Activated T-cell treated with anti-CD3 and anti-CD28 coated beads for 1 hour (primary cell): ENCODE results near the gene PLA2G2E.

Source experiments
- DNase-seq: peaks from one replicate; pipeline ENCODE4 v3.0.0-alpha.2; 2020; ENCODE audit warnings: low read depth

PLA2G2E gene

DNA sequence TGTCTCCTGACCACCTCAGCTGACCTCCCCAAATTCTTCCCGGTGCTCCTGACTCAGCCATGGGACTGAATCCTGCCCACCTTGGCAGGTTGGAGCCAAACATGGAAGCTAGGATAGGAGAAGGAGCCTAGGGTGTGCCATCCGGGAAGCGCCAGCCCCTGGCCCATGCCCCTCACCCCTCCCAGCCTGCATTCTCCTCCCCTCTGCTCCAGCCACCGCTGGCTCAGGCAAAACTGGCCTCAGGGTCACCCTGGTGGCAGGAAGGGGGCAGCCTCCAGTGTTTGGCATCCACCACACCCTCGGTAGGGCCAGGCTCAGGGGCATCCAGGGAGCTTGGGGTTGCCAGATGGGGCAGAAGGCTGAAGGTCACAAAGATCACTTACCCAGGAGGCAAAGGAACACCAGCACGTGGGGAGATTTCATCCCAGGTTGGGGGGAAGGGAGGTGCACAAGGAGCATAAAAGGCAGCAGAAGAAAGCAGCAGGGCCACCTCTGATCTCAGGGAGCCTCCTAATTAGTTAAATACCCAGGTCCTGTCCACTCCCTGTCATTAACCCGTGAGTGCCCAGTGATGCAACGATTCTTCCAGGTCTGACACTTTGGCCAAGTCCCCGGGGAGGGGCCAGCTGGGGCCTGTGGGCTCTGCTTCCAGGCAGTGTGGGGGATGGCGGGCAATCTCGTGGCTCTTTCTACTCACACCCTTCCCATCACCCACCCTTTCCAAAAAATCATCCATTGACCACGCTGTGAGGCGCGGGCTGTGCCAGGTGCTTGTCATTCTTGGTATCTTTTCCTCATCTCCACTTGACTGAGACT lies at the start of gene PLA2G2E:
TSS of gene PLA2G2E (minus strand) at position 481 of the 816 bp plus-strand sequence. CDS start at position 423, 58 bp downstream.
- no peak for DNase-seq

- no peak for DNase-seq
Observed at GRCh38 chr1:19971664-19972063, 48.2 kb upstream of the PLA2G2E start.

DNA sequence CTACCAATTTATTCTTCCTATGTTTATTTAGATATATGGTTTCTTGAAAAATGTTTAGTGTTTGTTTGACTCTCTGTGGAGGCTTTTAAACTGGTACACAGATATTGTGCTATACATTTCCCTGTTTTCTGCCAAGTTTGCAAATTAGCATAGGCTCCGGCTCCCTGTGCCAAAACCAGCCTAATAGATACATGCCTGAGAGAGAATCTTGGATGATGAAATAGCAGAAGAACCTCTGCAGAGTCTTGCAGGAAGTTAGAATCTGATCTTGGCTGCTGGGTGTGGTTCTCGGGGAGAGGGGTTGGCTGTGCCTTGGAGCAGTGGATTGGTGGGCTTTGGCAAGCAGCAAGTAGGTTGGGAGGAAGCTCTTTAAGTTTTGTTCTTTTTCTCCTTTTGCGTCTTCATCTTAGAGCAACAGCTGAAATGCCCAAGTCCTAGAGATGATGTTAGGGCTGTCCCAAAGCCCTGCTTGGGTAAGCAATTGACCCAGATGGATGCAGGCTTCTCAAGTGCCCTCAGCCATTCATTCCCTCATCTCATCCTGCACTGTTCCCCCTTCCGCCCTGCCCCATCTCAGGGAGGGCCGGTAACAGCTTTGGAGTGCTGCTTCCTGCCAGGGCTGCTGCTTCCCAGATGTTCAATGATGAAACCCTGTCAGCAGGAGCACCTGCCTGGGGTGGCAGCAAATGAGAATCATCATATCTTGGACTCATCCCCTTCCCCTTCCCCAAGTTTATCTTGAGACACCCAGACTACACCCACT lies 46.7 kb upstream of the PLA2G2E start:
- no peak for DNase-seq

DNA sequence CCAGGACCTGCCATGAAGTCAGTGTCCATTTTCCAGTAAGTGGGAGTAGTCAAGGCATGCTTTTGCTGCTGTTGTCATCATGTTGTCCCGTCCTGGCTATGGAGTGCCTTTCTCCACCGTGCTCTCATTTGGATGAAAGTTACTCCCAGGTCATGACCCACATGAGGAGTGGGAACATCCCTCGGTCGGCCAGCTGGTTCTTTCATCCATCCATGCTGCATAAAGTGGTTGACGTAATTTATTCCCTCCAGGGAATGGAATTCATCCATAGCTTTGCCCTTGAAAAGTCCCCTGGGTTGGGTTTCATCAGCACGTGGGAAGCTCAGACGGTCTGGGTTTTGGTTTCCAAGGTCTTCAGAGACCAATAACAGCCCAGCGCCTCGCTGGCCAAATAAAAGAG lies 44.4 kb upstream of the PLA2G2E start:
- no peak for DNase-seq

DNA sequence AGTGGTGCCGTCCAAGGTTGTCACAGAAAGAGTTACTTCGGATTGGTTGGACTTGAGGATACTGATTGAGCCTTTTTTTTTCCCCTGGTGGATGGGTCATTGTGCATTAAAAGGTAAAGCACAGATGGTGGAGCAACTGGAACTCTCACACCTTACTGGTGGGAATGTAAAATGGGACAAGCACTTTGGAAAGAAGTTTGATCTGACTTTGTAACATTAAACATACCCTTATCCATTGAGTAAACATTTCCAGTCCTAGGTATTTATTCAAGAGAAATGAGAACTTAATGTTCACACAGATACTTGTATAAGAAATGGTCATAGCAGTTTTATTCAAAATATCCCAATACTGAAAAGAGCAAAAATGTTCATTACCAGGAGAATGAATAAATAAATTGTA lies 41.1 kb upstream of the PLA2G2E start:
- DNase-seq: no peak

GRCh38 chr1:19963636-19964035 lies 40.2 kb upstream of the PLA2G2E start:
- DNase-seq: no peak

DNA sequence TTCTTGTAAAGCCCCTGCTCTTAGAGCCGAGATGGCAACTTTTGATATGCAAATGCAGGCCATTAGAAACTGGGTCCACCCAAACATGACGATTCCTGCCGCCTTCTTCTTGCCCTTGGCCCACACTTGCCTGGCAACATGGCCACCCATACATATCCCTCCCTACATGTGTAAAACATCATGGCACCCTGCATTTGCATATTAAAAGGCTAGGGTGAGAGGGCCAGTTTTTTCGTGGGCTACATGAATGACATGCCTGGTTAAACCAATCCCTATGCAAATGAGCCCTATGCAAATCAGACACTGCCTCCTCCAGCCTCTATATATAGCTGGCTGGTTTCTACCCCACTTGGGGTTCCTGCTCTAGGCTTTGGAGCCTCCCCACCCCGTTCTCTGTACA lies 37.2 kb upstream of the PLA2G2E start:
- DNase-seq: no peak

DNA sequence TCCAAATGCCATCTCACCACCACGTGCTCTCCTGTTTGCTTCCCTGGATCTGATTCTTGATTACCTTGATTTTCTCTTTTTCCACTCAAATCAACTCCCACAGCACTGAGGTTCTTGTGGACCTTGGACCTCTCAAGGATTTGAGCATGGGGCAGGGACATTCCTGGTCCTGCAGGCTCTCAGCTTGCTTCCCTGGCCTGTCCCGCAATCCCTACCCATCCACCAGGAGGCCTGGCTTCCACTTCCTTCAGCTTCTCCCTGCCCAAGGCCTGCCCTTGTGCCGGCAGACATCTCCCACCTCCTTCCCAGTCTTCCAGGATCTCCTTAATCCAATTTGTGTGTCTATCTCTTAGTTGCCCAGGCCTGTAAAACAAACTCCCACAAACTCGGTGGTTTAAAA lies 34.4 kb upstream of the PLA2G2E start:
- DNase-seq: no peak

GRCh38 chr1:19955534-19956170 lies 32.2 kb upstream of the PLA2G2E start:
- no peak for DNase-seq

- DNase-seq: no peak
Observed at GRCh38 chr1:19954059-19954458, 30.6 kb upstream of the PLA2G2E start.

- DNase-seq: no peak
Observed at GRCh38 chr1:19949016-19949415, 25.6 kb upstream of the PLA2G2E start.

DNA sequence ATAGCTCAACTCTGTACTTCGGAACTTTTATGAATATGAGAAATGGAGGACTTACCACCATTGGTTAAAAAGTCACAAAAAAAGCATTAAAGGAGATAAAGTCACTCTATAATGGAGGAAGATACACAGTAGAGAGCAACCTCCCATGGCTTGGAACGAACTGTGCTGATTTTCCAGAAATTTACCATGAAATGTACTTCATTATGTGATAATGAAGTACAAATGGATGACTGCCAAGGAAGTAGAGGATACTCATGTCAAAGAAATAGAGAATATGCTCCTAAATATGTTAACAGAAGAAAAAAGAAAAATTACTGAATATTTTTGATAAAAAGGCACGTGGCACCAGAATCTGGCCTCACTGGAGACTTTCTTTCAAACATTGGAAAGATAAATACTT lies 23.6 kb upstream of the PLA2G2E start:
- no peak for DNase-seq

GRCh38 chr1:19946331-19946751 lies 22.9 kb upstream of the PLA2G2E start:
- DNase-seq: no peak

- DNase-seq: no peak
Observed at GRCh38 chr1:19945914-19946313, 22.5 kb upstream of the PLA2G2E start.

GRCh38 chr1:19942657-19943056 lies 19.2 kb upstream of the PLA2G2E start:
- DNase-seq: no peak

DNA sequence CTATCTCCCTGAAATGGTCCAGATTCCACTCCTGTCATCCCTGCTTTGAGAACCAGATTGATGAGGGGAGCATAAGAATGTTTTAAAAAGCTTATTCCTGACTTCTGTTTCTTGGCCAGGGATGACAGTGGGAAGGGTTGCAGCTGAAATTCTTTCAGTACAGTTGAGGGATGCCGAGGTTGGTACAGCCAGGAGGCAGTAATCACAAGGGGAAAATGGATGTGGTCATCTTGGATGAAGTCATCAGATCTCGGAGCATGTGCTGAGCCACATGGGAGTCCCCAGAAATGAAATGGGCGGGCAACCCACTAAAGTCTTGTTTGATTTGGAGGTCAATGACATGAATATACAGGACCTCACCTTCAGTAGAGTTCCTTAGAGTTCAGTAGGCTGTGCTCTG lies 18.7 kb upstream of the PLA2G2E start:
- DNase-seq: no peak

DNA sequence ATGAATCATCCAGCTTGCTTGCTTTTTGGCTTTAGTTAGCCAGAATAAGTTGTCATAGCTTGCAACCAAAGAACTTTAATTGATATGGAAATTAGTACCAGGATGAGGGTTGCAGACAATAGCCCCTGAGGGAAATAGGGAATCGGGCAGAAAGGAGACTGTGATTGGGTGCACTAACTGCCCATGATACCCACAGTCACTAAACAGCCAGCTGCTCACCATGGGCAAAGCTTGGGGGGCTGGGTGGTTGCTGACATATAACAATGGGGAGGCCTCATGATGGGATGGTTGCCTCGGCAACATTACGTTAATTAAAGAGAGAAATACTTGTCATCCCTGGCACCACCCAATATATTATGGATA lies 17.8 kb upstream of the PLA2G2E start:
- no peak for DNase-seq

- no peak for DNase-seq
Observed at GRCh38 chr1:19940486-19941205, 17.2 kb upstream of the PLA2G2E start.

- no peak for DNase-seq
Observed at GRCh38 chr1:19938472-19938871, 15.1 kb upstream of the PLA2G2E start.

DNA sequence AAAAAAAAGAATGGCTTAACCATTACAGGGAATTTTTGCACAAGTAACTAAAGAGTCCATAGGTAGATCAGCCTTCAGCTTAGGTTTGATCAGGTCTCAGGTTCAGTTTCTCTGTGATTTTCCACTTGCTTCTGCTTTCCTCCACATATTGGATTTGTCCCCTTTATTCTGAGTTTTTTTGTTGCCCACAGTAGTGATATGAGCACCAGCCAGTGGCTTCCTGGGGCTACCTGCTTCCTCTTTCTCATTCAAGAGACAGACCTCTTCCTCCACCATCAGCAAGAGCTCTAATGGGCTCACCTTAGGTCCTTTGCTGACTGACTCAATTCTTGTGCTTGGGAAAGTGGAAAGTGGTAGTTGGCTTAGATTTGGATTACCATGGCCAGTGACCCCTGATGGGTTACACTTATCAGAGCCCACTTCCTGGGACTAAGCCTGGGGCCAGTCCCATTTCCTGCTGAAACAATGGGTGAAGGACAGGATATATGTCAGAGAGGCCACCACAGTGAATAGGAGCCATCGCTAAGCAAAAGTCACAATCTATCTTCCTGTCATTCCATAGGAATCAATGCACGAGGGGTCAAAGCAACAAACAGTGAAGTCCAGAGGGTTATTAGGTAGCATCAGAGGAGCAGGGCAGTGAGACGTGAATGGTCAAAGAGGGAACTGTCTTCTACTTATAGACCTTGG lies 12.8 kb upstream of the PLA2G2E start:
- no peak for DNase-seq

DNA sequence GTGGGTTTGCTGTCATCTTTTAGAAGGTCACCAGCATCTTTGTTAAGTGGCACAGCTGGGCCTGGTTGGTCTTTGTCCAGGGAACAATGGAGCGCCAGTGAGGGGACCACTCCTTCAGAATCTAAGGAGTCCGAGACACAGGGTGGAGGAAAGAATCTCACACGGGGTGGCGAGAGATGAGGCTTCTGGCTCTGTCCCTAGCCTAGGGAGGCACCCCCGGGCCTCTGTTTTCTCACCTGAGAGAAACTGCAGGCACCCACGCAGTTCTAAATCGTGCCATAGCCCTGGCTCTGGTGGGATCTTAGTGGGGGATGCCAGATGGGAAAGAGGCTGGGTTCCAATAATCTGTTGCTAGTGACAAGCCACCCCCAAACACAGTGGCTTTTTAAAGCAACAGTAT lies 10.9 kb upstream of the PLA2G2E start:
- DNase-seq: no peak

GRCh38 chr1:19932866-19933265 lies 9.4 kb upstream of the PLA2G2E start:
- no peak for DNase-seq
